DOHH2 (cell line): Measurements from ENCODE around the gene CLN6.

Experiments used
- H3F3A ChIP-seq: fragments of 200-600 bp; sonication (generic), shearing (Covaris generic); 2 replicates; pipeline ENCODE4 v1.6.0; 2016; ENCODE audit warnings: antibody characterized with exemption, mild to moderate bottlenecking; ENCODE audit not compliant: control insufficient read depth, insufficient read depth
- H3K27ac ChIP-seq: fragments of 200-600 bp; sonication (generic); 2 replicates; pipeline ENCODE4 v1.5.1; 2014; ENCODE audit warnings: low read depth, mild to moderate bottlenecking, low read length, moderate library complexity
- H3K27me3 ChIP-seq: fragments of 200-600 bp; sonication (generic); 2 replicates; pipeline ENCODE4 v1.6.1; 2014; ENCODE audit warnings: mild to moderate bottlenecking, low read length, mixed read lengths; ENCODE audit not compliant: control insufficient read depth
- H3K36me3 ChIP-seq: fragments of 200-600 bp; sonication (generic); 2 replicates; pipeline ENCODE4 v1.6.1; 2014; ENCODE audit warnings: mild to moderate bottlenecking, low read length, moderate library complexity, mixed read lengths; ENCODE audit not compliant: control insufficient read depth
- H3K4me1 ChIP-seq: fragments of 200-600 bp; sonication (generic); 2 replicates; pipeline ENCODE4 v1.6.1; 2014; ENCODE audit warnings: mild to moderate bottlenecking, low read length, mixed read lengths; ENCODE audit not compliant: control insufficient read depth
- H3K4me2 ChIP-seq: fragments of 200-600 bp; sonication (generic); 2 replicates; pipeline ENCODE4 v1.6.0; 2014; ENCODE audit warnings: mild to moderate bottlenecking, low read length, moderate library complexity
- H3K4me3 ChIP-seq: fragments of 200-600 bp; sonication (generic); 2 replicates; pipeline ENCODE4 v1.5.1; 2014; ENCODE audit warnings: mild to moderate bottlenecking, low read length, mixed read lengths
- H3K79me2 ChIP-seq: fragments of 200-600 bp; sonication (generic); 2 replicates; pipeline ENCODE4 v1.6.1; 2014; ENCODE audit warnings: mild to moderate bottlenecking, low read length, mixed read lengths; ENCODE audit not compliant: control insufficient read depth
- H3K9me2 ChIP-seq: fragments of 200-600 bp; sonication (generic); replicated peaks from 2 replicates; pipeline ENCODE4 v1.6.1; 2014; ENCODE audit warnings: mild to moderate bottlenecking, low read length, mixed read lengths; ENCODE audit not compliant: control insufficient read depth
- H3K9me3 ChIP-seq: fragments of 200-600 bp; sonication (generic); 2 replicates; pipeline ENCODE4 v1.6.1; 2014; ENCODE audit warnings: antibody characterized with exemption, low read length, mixed read lengths; ENCODE audit not compliant: control insufficient read depth, insufficient read depth
- H4K20me1 ChIP-seq: fragments of 200-600 bp; sonication (generic); 2 replicates; pipeline ENCODE4 v1.6.0; 2014; ENCODE audit warnings: low read depth, mild to moderate bottlenecking, antibody characterized with exemption, low read length, moderate library complexity; ENCODE audit not compliant: control insufficient read depth, insufficient read depth
- EZH2phosphoT487 ChIP-seq: fragments of 200-600 bp; sonication (generic); IDR thresholded peaks from 2 replicates; pipeline ENCODE4 v1.6.1; 2017; ENCODE audit warnings: borderline replicate concordance, mild to moderate bottlenecking, antibody characterized with exemption, low read length, moderate library complexity, mixed read lengths
- TF ChIP-seq, protein P1 (sequence below): fragments of 200-600 bp; sonication (generic); IDR thresholded peaks from one replicate; pipeline ENCODE4 v1.5.1; 2014; ENCODE audit warnings: antibody characterized with exemption, mild to moderate bottlenecking, low read depth, low read length; ENCODE audit not compliant: poor library complexity, severe bottlenecking

CLN6 gene

DNA sequence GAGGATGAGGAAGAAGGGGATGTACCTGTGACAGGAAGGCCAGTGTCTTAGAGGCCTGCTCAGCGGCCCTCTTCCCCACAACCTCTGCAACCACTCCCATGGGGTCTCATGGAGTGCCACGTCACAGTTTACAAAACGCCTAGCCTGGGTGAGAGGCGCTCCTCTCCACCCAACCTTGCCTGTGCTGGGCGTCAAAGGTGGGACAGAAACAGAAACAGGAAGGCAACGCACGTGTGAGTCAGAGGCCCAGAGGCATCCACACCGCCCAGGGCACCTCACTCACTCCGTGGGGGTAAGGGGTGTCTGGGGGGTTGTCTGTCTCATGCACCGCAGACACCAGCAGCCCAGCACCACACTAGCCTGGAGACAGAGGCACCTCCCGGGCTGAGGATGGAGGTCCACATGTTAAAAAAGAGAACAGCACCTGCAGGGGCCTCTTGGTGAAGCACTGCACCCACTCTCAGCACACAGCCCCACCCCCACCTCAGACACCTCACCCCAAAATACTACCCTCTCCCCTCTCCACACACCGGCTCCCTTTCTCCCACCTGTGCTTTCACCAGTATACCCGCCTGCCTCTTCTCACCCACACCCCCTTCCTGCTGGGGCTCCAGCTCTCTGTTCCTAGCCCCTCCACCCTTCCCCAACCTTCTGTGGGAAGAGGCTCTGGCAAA lies 19.7 kb downstream of the CLN6 start:
- Histone ChIP-seq H3F3A (no peaks in the 10 kb centered on the region), H3K36me3 (peaks cover 16% of the 10 kb centered on the region), H3K27ac (no peak overlapping the region), H3K4me1 (peaks cover 24% of the 10 kb centered on the region), H3K79me2 (peaks cover 7% of the 10 kb centered on the region), H3K4me3 (0 out of 2 replicates have a peak overlapping the region, but pooled peaks have one; percentile 7), H3K27me3 (no peaks in the 10 kb centered on the region), H3K4me2 (peak overlapping the region; percentile 32; the same call in 1 of the 2 replicates), H4K20me1 (peaks cover 2% of the 10 kb centered on the region; the same call in 1 of the 2 replicates), H3K9me3 (no peaks in the 10 kb centered on the region), H3K9me2 (no peaks in the 10 kb centered on the region)
- TF ChIP-seq, protein P1, sequence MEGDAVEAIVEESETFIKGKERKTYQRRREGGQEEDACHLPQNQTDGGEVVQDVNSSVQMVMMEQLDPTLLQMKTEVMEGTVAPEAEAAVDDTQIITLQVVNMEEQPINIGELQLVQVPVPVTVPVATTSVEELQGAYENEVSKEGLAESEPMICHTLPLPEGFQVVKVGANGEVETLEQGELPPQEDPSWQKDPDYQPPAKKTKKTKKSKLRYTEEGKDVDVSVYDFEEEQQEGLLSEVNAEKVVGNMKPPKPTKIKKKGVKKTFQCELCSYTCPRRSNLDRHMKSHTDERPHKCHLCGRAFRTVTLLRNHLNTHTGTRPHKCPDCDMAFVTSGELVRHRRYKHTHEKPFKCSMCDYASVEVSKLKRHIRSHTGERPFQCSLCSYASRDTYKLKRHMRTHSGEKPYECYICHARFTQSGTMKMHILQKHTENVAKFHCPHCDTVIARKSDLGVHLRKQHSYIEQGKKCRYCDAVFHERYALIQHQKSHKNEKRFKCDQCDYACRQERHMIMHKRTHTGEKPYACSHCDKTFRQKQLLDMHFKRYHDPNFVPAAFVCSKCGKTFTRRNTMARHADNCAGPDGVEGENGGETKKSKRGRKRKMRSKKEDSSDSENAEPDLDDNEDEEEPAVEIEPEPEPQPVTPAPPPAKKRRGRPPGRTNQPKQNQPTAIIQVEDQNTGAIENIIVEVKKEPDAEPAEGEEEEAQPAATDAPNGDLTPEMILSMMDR, result no peak
- no peak for TF ChIP-seq EZH2phosphoT487

- Histone ChIP-seq H3K4me1 (peaks cover 24% of the 10 kb centered on the region), H3K4me3 (no peak overlapping the region), H3K9me2 (no peaks in the 10 kb centered on the region), H3K27me3 (no peaks in the 10 kb centered on the region), H3F3A (no peaks in the 10 kb centered on the region), H3K4me2 (peak overlapping the region; percentile 32; the same call in 1 of the 2 replicates), H4K20me1 (peaks cover 2% of the 10 kb centered on the region; the same call in 1 of the 2 replicates), H3K79me2 (peaks cover 1% of the 10 kb centered on the region; the same call in 1 of the 2 replicates), H3K36me3 (peaks cover 16% of the 10 kb centered on the region), H3K9me3 (no peaks in the 10 kb centered on the region), H3K27ac (no peak overlapping the region)
- TF ChIP-seq EZH2phosphoT487, result no peak
Observed at GRCh38 chr15:68209272-68209671, 20.3 kb downstream of the CLN6 start.

GRCh38 chr15:68208636-68209240 lies 20.8 kb downstream of the CLN6 start:
- Histone ChIP-seq H3K9me3 (no peaks in the 10 kb centered on the region), H3K4me1 (peaks cover 24% of the 10 kb centered on the region), H3F3A (no peaks in the 10 kb centered on the region), H3K79me2 (no peaks in the 10 kb centered on the region), H3K4me3 (no peak overlapping the region), H3K36me3 (peaks cover 16% of the 10 kb centered on the region), H3K4me2 (no peak overlapping the region), H3K27me3 (no peaks in the 10 kb centered on the region), H3K9me2 (no peaks in the 10 kb centered on the region), H3K27ac (no peak overlapping the region), H4K20me1 (peaks cover 2% of the 10 kb centered on the region; the same call in 1 of the 2 replicates)
- TF ChIP-seq, protein P1, result no peak
- TF ChIP-seq EZH2phosphoT487, result no peak

DNA sequence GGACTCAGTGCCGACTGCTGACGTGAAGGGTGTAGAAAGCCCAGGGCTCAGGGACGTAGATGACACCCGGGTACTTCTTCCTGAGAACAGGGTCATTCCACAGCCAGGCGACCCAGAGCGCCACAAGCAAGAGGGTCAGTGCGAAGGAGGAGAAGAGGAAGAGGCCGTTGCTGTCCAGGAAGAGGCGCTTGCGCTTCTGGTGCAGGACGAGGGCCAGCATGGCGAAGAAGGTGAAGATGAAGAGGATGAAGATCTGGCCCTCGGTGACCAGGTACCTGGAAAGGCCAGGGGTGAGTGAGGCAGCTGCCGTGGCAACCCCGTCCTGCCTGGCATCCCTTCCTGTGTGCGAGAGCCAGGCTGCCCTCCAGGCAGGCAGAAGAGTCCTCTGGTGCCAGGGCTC lies 21.4 kb downstream of the CLN6 start:
- no peaks in the 10 kb centered on the region for H3K27me3 ChIP-seq
- H3K79me2 ChIP-seq, result no peaks in the 10 kb centered on the region
- H3K4me1 ChIP-seq, result peaks cover 24% of the 10 kb centered on the region
- H3F3A ChIP-seq, result no peaks in the 10 kb centered on the region
- H3K27ac ChIP-seq, result no peak overlapping the region
- peaks cover 16% of the 10 kb centered on the region for H3K36me3 ChIP-seq
- no peak for TF ChIP-seq EZH2phosphoT487
- TF ChIP-seq, protein P1, result no peak
- H3K4me3 ChIP-seq, result no peak overlapping the region
- no peaks in the 10 kb centered on the region for H3K9me2 ChIP-seq
- H3K4me2 ChIP-seq, result no peak overlapping the region
- H3K9me3 ChIP-seq, result no peaks in the 10 kb centered on the region
- peaks cover 2% of the 10 kb centered on the region; the same call in 1 of the 2 replicates for H4K20me1 ChIP-seq
